Measurements from ENCODE around the gene RAP1GDS1. TPM values are rescaled to one million over a fixed set of nuclear protein-coding genes. Genes with fewer than 3 reads are reported as not detected.

The RAP1GDS1 gene
- total RNA-seq, 1 experiment from 2014 or later = 31.1 TPM

GRCh38 chr4:98433691-98434090, 172.5 kb downstream of the RAP1GDS1 start:
- Histone ChIP-seq H3K36me3 (ENCODE audit: low read depth, low read length) (no peaks in the 10 kb centered on the region), H3K9me2 (replicated peaks; ENCODE audit: low read length) (no peaks in the 10 kb centered on the region), H3K4me3 (ENCODE audit: low read length) (no peak overlapping the region), H3K9me3 (ENCODE audit: low read length) (no peaks in the 10 kb centered on the region), H3K9ac (ENCODE audit: low read length) (no peak overlapping the region), H2AFZ (ENCODE audit: low read length) (no peak overlapping the region), H3F3A (ENCODE audit: low read length, unreplicated experiment) (peaks cover 9% of the 10 kb centered on the region), H3K27ac (ENCODE audit: low read length) (no peak overlapping the region), H3K4me1 (ENCODE audit: insufficient read depth, low read length) (peaks cover 40% of the 10 kb centered on the region), H4K20me1 (ENCODE audit: low read length) (no peaks in the 10 kb centered on the region), H3K79me2 (ENCODE audit: low read length) (no peaks in the 10 kb centered on the region), H3K27me3 (ENCODE audit: low read length) (no peaks in the 10 kb centered on the region), H3K4me2 (ENCODE audit: low read length) (no peak overlapping the region)
- POLR2A ChIA-PET (ENCODE audit: unreplicated experiment) = interaction anchor here (0.6 to 0.7 kb wide), 2 partner anchors 52 to 53 kb away, joined by 4 to 10 read pairs; no protein-coding TSS in a partner anchor
- BruUV-seq (replicated peaks) = no TSS peak
- peak; percentile 14 for DNase-seq
- TF ChIP-seq EZH2phosphoT487 (IDR thresholded peaks at IDR 0.05; ENCODE audit: borderline replicate concordance, low read length) (no peak), CTCF (conservative IDR thresholded peaks at IDR 0.05; ENCODE audit: low read depth, low read length) (no peak), EZH2 (IDR thresholded peaks at IDR 0.05; ENCODE audit: low read length, unreplicated experiment) (no peak)
- no peak for ATAC-seq
- intact Hi-C loops (cut with micrococcal nuclease) = loop anchor here (5.0 to 10.0 kb wide), 2 partner anchors 171 to 289 kb away; partner anchors contain the start of genes RAP1GDS1 and STPG2
- CTCF ChIA-PET = interaction anchor here (0.5 kb wide), 1 partner anchor 40 kb away, joined by 4 read pairs; no protein-coding TSS in a partner anchor

- Histone ChIP-seq H3K27ac (ENCODE audit: low read length) (no peak overlapping the region), H3K36me3 (ENCODE audit: low read depth, low read length) (no peaks in the 10 kb centered on the region), H3K9me3 (ENCODE audit: low read length) (no peaks in the 10 kb centered on the region), H3K4me2 (ENCODE audit: low read length) (no peak overlapping the region), H4K20me1 (ENCODE audit: low read length) (no peaks in the 10 kb centered on the region), H3K4me1 (ENCODE audit: insufficient read depth, low read length) (peaks cover 37% of the 10 kb centered on the region), H3F3A (ENCODE audit: low read length, unreplicated experiment) (peaks cover 5% of the 10 kb centered on the region), H3K27me3 (ENCODE audit: low read length) (no peaks in the 10 kb centered on the region), H3K79me2 (ENCODE audit: low read length) (no peaks in the 10 kb centered on the region), H3K4me3 (ENCODE audit: low read length) (no peak overlapping the region), H3K9ac (ENCODE audit: low read length) (no peak overlapping the region), H2AFZ (ENCODE audit: low read length) (no peak overlapping the region), H3K9me2 (replicated peaks; ENCODE audit: low read length) (no peaks in the 10 kb centered on the region)
- POLR2A ChIA-PET (ENCODE audit: unreplicated experiment) = no interaction called here
- BruUV-seq (replicated peaks) = no TSS peak
- CTCF ChIA-PET = no interaction called here
- intact Hi-C loops (cut with micrococcal nuclease) = loop anchor here (5.0 to 10.0 kb wide), 2 partner anchors 173 to 290 kb away; partner anchors contain the start of genes RAP1GDS1 and STPG2
- no peak for DNase-seq
- TF ChIP-seq EZH2 (IDR thresholded peaks at IDR 0.05; ENCODE audit: low read length, unreplicated experiment) = no peak
- TF ChIP-seq CTCF (conservative IDR thresholded peaks at IDR 0.05; ENCODE audit: low read depth, low read length) = no peak
- ATAC-seq = no peak
Observed at GRCh38 chr4:98434816-98435215, 173.6 kb downstream of the RAP1GDS1 start.

- H3K9me3 ChIP-seq (ENCODE audit: low read length) = no peaks in the 10 kb centered on the region
- TF ChIP-seq EZH2 (IDR thresholded peaks at IDR 0.05; ENCODE audit: low read length, unreplicated experiment) (no peak), EZH2phosphoT487 (IDR thresholded peaks at IDR 0.05; ENCODE audit: borderline replicate concordance, low read length) (no peak), CTCF (conservative IDR thresholded peaks at IDR 0.05; ENCODE audit: low read depth, low read length) (no peak)
- H3K27me3 ChIP-seq (ENCODE audit: low read length) = no peaks in the 10 kb centered on the region
- H3K4me2 ChIP-seq (ENCODE audit: low read length) = no peak overlapping the region
- no peaks in the 10 kb centered on the region for H4K20me1 ChIP-seq (ENCODE audit: low read length)
- POLR2A ChIA-PET (ENCODE audit: unreplicated experiment) = no interaction called here
- H2AFZ ChIP-seq (ENCODE audit: low read length) = no peak overlapping the region
- DNase-seq = no peak
- no peak overlapping the region for H3K27ac ChIP-seq (ENCODE audit: low read length)
- no TSS peak for BruUV-seq (replicated peaks)
- H3F3A ChIP-seq (ENCODE audit: low read length, unreplicated experiment) = no peaks in the 10 kb centered on the region
- CTCF ChIA-PET = no interaction called here
- H3K4me1 ChIP-seq (ENCODE audit: insufficient read depth, low read length) = no peaks in the 10 kb centered on the region
- ATAC-seq = no peak
- no peaks in the 10 kb centered on the region for H3K9me2 ChIP-seq (replicated peaks; ENCODE audit: low read length)
- H3K4me3 ChIP-seq (ENCODE audit: low read length) = no peak overlapping the region
- H3K36me3 ChIP-seq (ENCODE audit: low read depth, low read length) = peaks cover 6% of the 10 kb centered on the region
- no peaks in the 10 kb centered on the region for H3K79me2 ChIP-seq (ENCODE audit: low read length)
- intact Hi-C loops (cut with micrococcal nuclease) = no loop called here
- no peak overlapping the region for H3K9ac ChIP-seq (ENCODE audit: low read length)
Observed at GRCh38 chr4:98444371-98444770, 183.2 kb downstream of the RAP1GDS1 start.
